HG03097 (cell line): Measurements from ENCODE around the gene PRDM15.

Source experiments
- ATAC-seq: cut with Tn5 transposase; IDR thresholded peaks from one replicate; pipeline ENCODE4 v1.9.1; 2021; ENCODE audit not compliant: unreplicated experiment, low FRiP score

PRDM15 gene

GRCh38 chr21:41768437-41769042 is 110.6 kb downstream of the PRDM15 start:
- no peak for ATAC-seq

GRCh38 chr21:41767606-41768436 is 111.3 kb downstream of the PRDM15 start:
- ATAC-seq: no peak

GRCh38 chr21:41766883-41767605 is 112.1 kb downstream of the PRDM15 start, which contains the start of gene RIPK4:
Gene RIPK4, minus strand, starts transcription at chr21:41767052. Its CDS starts 11 bp downstream, at chr21:41767041.
- no peak for ATAC-seq

GRCh38 chr21:41765973-41766882 is 112.9 kb downstream of the PRDM15 start:
- ATAC-seq: no peak

GRCh38 chr21:41765420-41765821 is 113.7 kb downstream of the PRDM15 start:
- ATAC-seq: no peak

GRCh38 chr21:41764558-41765419 is 114.4 kb downstream of the PRDM15 start:
- no peak for ATAC-seq

GRCh38 chr21:41763996-41764395 is 115.1 kb downstream of the PRDM15 start:
- no peak for ATAC-seq

- no peak for ATAC-seq
These were observed 115.7 kb downstream of the PRDM15 start for GRCh38 chr21:41763398-41763931.

GRCh38 chr21:41762753-41763152 is 116.4 kb downstream of the PRDM15 start:
- no peak for ATAC-seq

GRCh38 chr21:41761934-41762635 is 117.1 kb downstream of the PRDM15 start:
- no peak for ATAC-seq

- no peak for ATAC-seq
These were observed 117.8 kb downstream of the PRDM15 start for GRCh38 chr21:41761211-41761933.

- no peak for ATAC-seq
These were observed 118.7 kb downstream of the PRDM15 start for GRCh38 chr21:41760411-41760810.

GRCh38 chr21:41759926-41760325 is 119.2 kb downstream of the PRDM15 start:
- ATAC-seq: no peak

GRCh38 chr21:41759214-41759840 is 119.8 kb downstream of the PRDM15 start:
- ATAC-seq: no peak

- ATAC-seq: no peak
These were observed 120.6 kb downstream of the PRDM15 start for GRCh38 chr21:41758550-41758949.

GRCh38 chr21:41755934-41756773 is 123.0 kb downstream of the PRDM15 start:
- ATAC-seq: no peak
